Measurements from ENCODE around the gene TP53INP2. TPM values are rescaled to one million over a fixed set of nuclear protein-coding genes. Genes with fewer than 3 reads are reported as not detected.

Gene TP53INP2
- total RNA-seq, 4 donors from 2014 or later: 11.8 to 40.8 (median 36.2) TPM

GRCh38 chr20:34703061-34703423, 1.1 kb upstream of the TP53INP2 start:
- Histone ChIP-seq H3K36me3 (peaks cover 0 to 5% (median 0%) of the 10 kb centered on the region in 3 donors), H3K4me3 (peak overlapping the region in 3 of 4 donors; percentile 76 to 91 (median 89)), H3K4me1 (peaks cover 10 to 41% (median 20%) of the 10 kb centered on the region in 3 donors), H3K9me3 (no peaks in the 10 kb centered on the region), H3K27ac (peak overlapping the region; percentile 93 to 100 (median 98)), H3K27me3 (no peaks in the 10 kb centered on the region)
- DNase-seq: no peak
- 37 to 40% methylated on average over 3 of the region's 3 CpGs for WGBS, 2 donors
- no peak for TF ChIP-seq POLR2A (IDR thresholded peaks at IDR 0.05)
- TF ChIP-seq, protein P1, sequence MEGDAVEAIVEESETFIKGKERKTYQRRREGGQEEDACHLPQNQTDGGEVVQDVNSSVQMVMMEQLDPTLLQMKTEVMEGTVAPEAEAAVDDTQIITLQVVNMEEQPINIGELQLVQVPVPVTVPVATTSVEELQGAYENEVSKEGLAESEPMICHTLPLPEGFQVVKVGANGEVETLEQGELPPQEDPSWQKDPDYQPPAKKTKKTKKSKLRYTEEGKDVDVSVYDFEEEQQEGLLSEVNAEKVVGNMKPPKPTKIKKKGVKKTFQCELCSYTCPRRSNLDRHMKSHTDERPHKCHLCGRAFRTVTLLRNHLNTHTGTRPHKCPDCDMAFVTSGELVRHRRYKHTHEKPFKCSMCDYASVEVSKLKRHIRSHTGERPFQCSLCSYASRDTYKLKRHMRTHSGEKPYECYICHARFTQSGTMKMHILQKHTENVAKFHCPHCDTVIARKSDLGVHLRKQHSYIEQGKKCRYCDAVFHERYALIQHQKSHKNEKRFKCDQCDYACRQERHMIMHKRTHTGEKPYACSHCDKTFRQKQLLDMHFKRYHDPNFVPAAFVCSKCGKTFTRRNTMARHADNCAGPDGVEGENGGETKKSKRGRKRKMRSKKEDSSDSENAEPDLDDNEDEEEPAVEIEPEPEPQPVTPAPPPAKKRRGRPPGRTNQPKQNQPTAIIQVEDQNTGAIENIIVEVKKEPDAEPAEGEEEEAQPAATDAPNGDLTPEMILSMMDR (IDR thresholded peaks at IDR 0.05): no peak
- intact Hi-C loops (cut with DNase I): no loop called here

GRCh38 chr20:34703424-34704176, 544 bp upstream of the TP53INP2 start:
- Histone ChIP-seq H3K4me3 (peak overlapping the region; percentile 76 to 91 (median 88)), H3K4me1 (peaks cover 10 to 46% (median 22%) of the 10 kb centered on the region in 3 donors), H3K36me3 (peaks cover 0 to 5% (median 0%) of the 10 kb centered on the region in 3 donors), H3K27me3 (no peaks in the 10 kb centered on the region), H3K9me3 (no peaks in the 10 kb centered on the region), H3K27ac (peak overlapping the region; percentile 93 to 100 (median 98))
- intact Hi-C loops (cut with DNase I): no loop called here
- no peak for DNase-seq
- 0 to 2% methylated on average over 28 to 38 of the region's 38 CpGs for WGBS, 2 donors
- TF ChIP-seq, protein P1 (IDR thresholded peaks at IDR 0.05): peak in 1 of 6 experiments; percentile 16
- TF ChIP-seq POLR2A (IDR thresholded peaks at IDR 0.05): no peak

- DNase-seq: no peak
- intact Hi-C loops (cut with DNase I): loop anchor here (5.0 kb wide), 1 partner anchor 123 kb away; no protein-coding TSS in a partner anchor
- TF ChIP-seq, protein P1 (IDR thresholded peaks at IDR 0.05): no peak
- TF ChIP-seq POLR2A (IDR thresholded peaks at IDR 0.05): no peak
- WGBS, 2 donors: 11 to 20% methylated on average over 2 to 3 of the region's 5 CpGs
- no peaks in the 10 kb centered on the region for H3K9me3 ChIP-seq
- peaks cover 0 to 5% (median 0%) of the 10 kb centered on the region in 3 donors for H3K36me3 ChIP-seq
- no peaks in the 10 kb centered on the region for H3K27me3 ChIP-seq
- H3K4me3 ChIP-seq: peak overlapping the region; percentile 76 to 91 (median 88)
- peaks cover 10 to 60% (median 26%) of the 10 kb centered on the region in 3 donors for H3K4me1 ChIP-seq
- peak overlapping the region; percentile 93 to 100 (median 98) for H3K27ac ChIP-seq
Observed at GRCh38 chr20:34705008-34705396, 858 bp downstream of the TP53INP2 start.

- Histone ChIP-seq H3K36me3 (peaks cover 0 to 6% (median 0%) of the 10 kb centered on the region in 3 donors), H3K9me3 (no peaks in the 10 kb centered on the region), H3K27ac (peak overlapping the region; percentile 93 to 100 (median 98)), H3K27me3 (no peaks in the 10 kb centered on the region), H3K4me1 (peaks cover 16 to 67% (median 26%) of the 10 kb centered on the region in 3 donors), H3K4me3 (peak overlapping the region; percentile 76 to 91 (median 88))
- no peak for DNase-seq
- 41 to 45% methylated on average over 4 of the region's 6 CpGs for WGBS, 2 donors
- TF ChIP-seq POLR2A (IDR thresholded peaks at IDR 0.05): no peak
- TF ChIP-seq, protein P1 (IDR thresholded peaks at IDR 0.05): peak in 4 of 6 experiments; percentile 7 to 45 (median 20)
- intact Hi-C loops (cut with DNase I): loop anchor here (5.0 kb wide), 1 partner anchor 123 kb away; no protein-coding TSS in a partner anchor
Observed at GRCh38 chr20:34705397-34706301, 1.5 kb downstream of the TP53INP2 start.
